ENCODE data around the gene IL1RAP. TPM values are rescaled to one million over a fixed set of nuclear protein-coding genes. Genes with fewer than 3 reads are reported as not detected.

Gene IL1RAP
- total RNA-seq, 2 experiments from 2014 or later, result 13.7 to 14.7 TPM

GRCh38 chr3:190532731-190533203, 18.9 kb downstream of the IL1RAP start:
- TF ChIP-seq, protein P1, sequence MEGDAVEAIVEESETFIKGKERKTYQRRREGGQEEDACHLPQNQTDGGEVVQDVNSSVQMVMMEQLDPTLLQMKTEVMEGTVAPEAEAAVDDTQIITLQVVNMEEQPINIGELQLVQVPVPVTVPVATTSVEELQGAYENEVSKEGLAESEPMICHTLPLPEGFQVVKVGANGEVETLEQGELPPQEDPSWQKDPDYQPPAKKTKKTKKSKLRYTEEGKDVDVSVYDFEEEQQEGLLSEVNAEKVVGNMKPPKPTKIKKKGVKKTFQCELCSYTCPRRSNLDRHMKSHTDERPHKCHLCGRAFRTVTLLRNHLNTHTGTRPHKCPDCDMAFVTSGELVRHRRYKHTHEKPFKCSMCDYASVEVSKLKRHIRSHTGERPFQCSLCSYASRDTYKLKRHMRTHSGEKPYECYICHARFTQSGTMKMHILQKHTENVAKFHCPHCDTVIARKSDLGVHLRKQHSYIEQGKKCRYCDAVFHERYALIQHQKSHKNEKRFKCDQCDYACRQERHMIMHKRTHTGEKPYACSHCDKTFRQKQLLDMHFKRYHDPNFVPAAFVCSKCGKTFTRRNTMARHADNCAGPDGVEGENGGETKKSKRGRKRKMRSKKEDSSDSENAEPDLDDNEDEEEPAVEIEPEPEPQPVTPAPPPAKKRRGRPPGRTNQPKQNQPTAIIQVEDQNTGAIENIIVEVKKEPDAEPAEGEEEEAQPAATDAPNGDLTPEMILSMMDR (IDR thresholded peaks at IDR 0.05), result no peak
- CTCF ChIA-PET, result no interaction called here
- H3K9me3 Mint-ChIP-seq, result no peaks in the 10 kb centered on the region
- Histone ChIP-seq H3K27me3 (ENCODE audit: control insufficient read depth in 1 of 2, insufficient read depth in 2 of 2, low read length in 2 of 2) (no peaks in the 10 kb centered on the region), H3K27ac (ENCODE audit: low read depth in 1 of 2, low read length in 2 of 2) (no peak overlapping the region), H3K4me3 (ENCODE audit: low read length) (no peak overlapping the region), H3K9me3 (ENCODE audit: control insufficient read depth in 1 of 2, insufficient read depth in 1 of 2, low read length in 2 of 2) (no peaks in the 10 kb centered on the region), H3K36me3 (ENCODE audit: insufficient read depth, low read length) (peaks cover 5% of the 10 kb centered on the region), H3K4me1 (ENCODE audit: insufficient read depth, low read length) (no peaks in the 10 kb centered on the region)
- ATAC-seq (ENCODE audit: poor library complexity) (no peak), DNase-seq (no peak)
- H3K36me3 Mint-ChIP-seq (ENCODE audit: low read depth), result peaks cover 13% of the 10 kb centered on the region
- intact Hi-C loops (cut with DNase I, micrococcal nuclease), result no loop called here
- POLR2A ChIA-PET, result interaction anchor here (0.6 kb wide), 1 partner anchor 19 kb away, joined by 3 read pairs; the partner anchor contains the start of gene IL1RAP
- no peaks in the 10 kb centered on the region for H3K27me3 Mint-ChIP-seq
- H3K27ac Mint-ChIP-seq, result no peak overlapping the region
- peaks cover 18% of the 10 kb centered on the region for H3K4me1 Mint-ChIP-seq (ENCODE audit: low read depth)
- H3K4me3 Mint-ChIP-seq, result no peak overlapping the region

- ChIA-PET CTCF (interaction anchor here (0.6 kb wide), 1 partner anchor 788 kb away, joined by 3 read pairs; no protein-coding TSS in a partner anchor), POLR2A (interaction anchor here (1.4 kb wide), 1 partner anchor 20 kb away, joined by 3 read pairs; the partner anchor contains the start of gene IL1RAP)
- peaks cover 3% of the 10 kb centered on the region for H3K36me3 ChIP-seq (ENCODE audit: insufficient read depth, low read length)
- H3K4me1 ChIP-seq (ENCODE audit: insufficient read depth, low read length), result no peaks in the 10 kb centered on the region
- Mint-ChIP-seq H3K27ac (no peak overlapping the region), H3K27me3 (no peaks in the 10 kb centered on the region), H3K36me3 (ENCODE audit: low read depth) (peaks cover 4% of the 10 kb centered on the region), H3K4me1 (ENCODE audit: low read depth) (peaks cover 27% of the 10 kb centered on the region), H3K9me3 (no peaks in the 10 kb centered on the region), H3K4me3 (no peak overlapping the region)
- TF ChIP-seq, protein P1 (IDR thresholded peaks at IDR 0.05), result no peak
- no peaks in the 10 kb centered on the region for H3K9me3 ChIP-seq (ENCODE audit: control insufficient read depth in 1 of 2, insufficient read depth in 1 of 2, low read length in 2 of 2)
- intact Hi-C loops (cut with DNase I, micrococcal nuclease), result no loop called here
- no peak for ATAC-seq (ENCODE audit: poor library complexity)
- no peak overlapping the region for H3K27ac ChIP-seq (ENCODE audit: low read depth in 1 of 2, low read length in 2 of 2)
- H3K4me3 ChIP-seq (ENCODE audit: low read length), result no peak overlapping the region
- DNase-seq, result peak in 1 of 14 experiments; percentile 15
- no peaks in the 10 kb centered on the region for H3K27me3 ChIP-seq (ENCODE audit: control insufficient read depth in 1 of 2, insufficient read depth in 2 of 2, low read length in 2 of 2)
Measured at GRCh38 chr3:190533511-190534281, 19.8 kb downstream of the IL1RAP start.

DNA sequence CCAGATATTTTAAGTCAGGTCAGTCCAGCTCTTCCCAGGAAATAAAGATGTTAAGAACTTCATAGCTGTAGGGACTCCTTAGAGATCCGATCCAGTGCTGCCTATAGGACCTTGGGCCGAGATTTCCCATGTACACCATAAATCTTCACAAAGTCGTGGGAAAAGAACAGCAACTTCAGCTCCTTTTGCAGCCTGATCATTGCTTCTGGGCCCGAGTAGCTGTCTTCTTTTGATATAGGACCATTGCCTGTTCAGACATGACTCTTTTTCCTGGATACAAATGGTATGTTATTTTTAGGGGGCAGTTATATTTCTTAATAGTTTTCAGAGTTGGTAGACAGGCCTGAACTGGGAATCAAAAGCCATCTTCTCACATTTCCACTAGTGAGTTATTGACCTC, 20.5 kb downstream of the IL1RAP start:
- CTCF ChIA-PET, result interaction anchor here (0.6 kb wide), 1 partner anchor 789 kb away, joined by 3 read pairs; no protein-coding TSS in a partner anchor
- H3K27me3 ChIP-seq (ENCODE audit: control insufficient read depth in 1 of 2, insufficient read depth in 2 of 2, low read length in 2 of 2), result no peaks in the 10 kb centered on the region

More for the DNA sequence above, 20.5 kb downstream of the IL1RAP start:
- no peaks in the 10 kb centered on the region for H3K4me1 ChIP-seq (ENCODE audit: insufficient read depth, low read length)
- intact Hi-C loops (cut with DNase I, micrococcal nuclease), result no loop called here
- POLR2A ChIA-PET, result interaction anchor here (1.4 kb wide), 1 partner anchor 21 kb away, joined by 3 read pairs; the partner anchor contains the start of gene IL1RAP
- no peak for DNase-seq
- Mint-ChIP-seq H3K4me1 (ENCODE audit: low read depth) (peaks cover 30% of the 10 kb centered on the region), H3K27me3 (no peaks in the 10 kb centered on the region), H3K9me3 (no peaks in the 10 kb centered on the region), H3K27ac (no peak overlapping the region), H3K36me3 (ENCODE audit: low read depth) (no peaks in the 10 kb centered on the region), H3K4me3 (no peak overlapping the region)
- no peaks in the 10 kb centered on the region for H3K36me3 ChIP-seq (ENCODE audit: insufficient read depth, low read length)
- H3K4me3 ChIP-seq (ENCODE audit: low read length), result no peak overlapping the region
- no peak overlapping the region for H3K27ac ChIP-seq (ENCODE audit: low read depth in 1 of 2, low read length in 2 of 2)
- TF ChIP-seq, protein P1 (IDR thresholded peaks at IDR 0.05), result no peak
- no peaks in the 10 kb centered on the region for H3K9me3 ChIP-seq (ENCODE audit: control insufficient read depth in 1 of 2, insufficient read depth in 1 of 2, low read length in 2 of 2)
- ATAC-seq (ENCODE audit: poor library complexity), result no peak

All from CD4-positive, alpha-beta T cell (primary cell).